GM18517 (cell line): ENCODE data around the gene ZBTB4.

ENCODE experiments used
- ATAC-seq: cut with Tn5 transposase; IDR thresholded peaks from one replicate; pipeline ENCODE4 v1.9.1; 2021; ENCODE audit warnings: mild to moderate bottlenecking, moderate library complexity; ENCODE audit not compliant: unreplicated experiment

The ZBTB4 gene

GRCh38 chr17:7441266-7441665 is 38.2 kb downstream of the ZBTB4 start:
- ATAC-seq = no peak

GRCh38 chr17:7440834-7441195 is 38.6 kb downstream of the ZBTB4 start:
- ATAC-seq = no peak

GRCh38 chr17:7440113-7440833 is 39.2 kb downstream of the ZBTB4 start:
- no peak for ATAC-seq

GRCh38 chr17:7439462-7440112 is 39.8 kb downstream of the ZBTB4 start, which contains the start of gene FGF11:
Gene FGF11 (plus strand): TSS chr17:7439512. CDS start chr17:7439621, 109 bp downstream.
- no peak for ATAC-seq

- ATAC-seq = no peak
Measured at GRCh38 chr17:7438656-7439460, 40.6 kb downstream of the ZBTB4 start.

GRCh38 chr17:7437950-7438614 is 41.3 kb downstream of the ZBTB4 start:
- ATAC-seq = no peak

GRCh38 chr17:7437369-7437863 is 42.0 kb downstream of the ZBTB4 start:
- ATAC-seq = no peak

- ATAC-seq = no peak
Measured at GRCh38 chr17:7436556-7437368, 42.7 kb downstream of the ZBTB4 start.

- ATAC-seq = no peak
Measured at GRCh38 chr17:7435676-7436555, 43.5 kb downstream of the ZBTB4 start.

GRCh38 chr17:7432296-7432695 is 47.1 kb downstream of the ZBTB4 start:
- ATAC-seq = no peak

GRCh38 chr17:7431231-7431630 is 48.2 kb downstream of the ZBTB4 start:
- ATAC-seq = no peak

GRCh38 chr17:7429722-7430121 is 49.7 kb downstream of the ZBTB4 start:
- no peak for ATAC-seq

GRCh38 chr17:7428557-7428956 is 50.9 kb downstream of the ZBTB4 start, which contains the start of gene SPEM3:
Gene SPEM3 (plus strand): TSS chr17:7428857. CDS start chr17:7428903, 46 bp downstream.
- no peak for ATAC-seq

- no peak for ATAC-seq
Measured at GRCh38 chr17:7427549-7427948, 51.9 kb downstream of the ZBTB4 start.

GRCh38 chr17:7426896-7427489 is 52.4 kb downstream of the ZBTB4 start:
- no peak for ATAC-seq

- ATAC-seq = no peak
Measured at GRCh38 chr17:7426203-7426863, 53.1 kb downstream of the ZBTB4 start.

- ATAC-seq = no peak
Measured at GRCh38 chr17:7425756-7426155, 53.7 kb downstream of the ZBTB4 start.

- ATAC-seq = no peak
Measured at GRCh38 chr17:7425316-7425715, 54.1 kb downstream of the ZBTB4 start, which contains the start of gene SPEM2. Gene SPEM2 (plus strand): TSS chr17:7425616. CDS start chr17:7425689, 73 bp downstream.
